Gastrocnemius medialis (tissue), 4 donors: ENCODE measurements around the gene ARHGAP9. TPM values are rescaled to one million over a fixed set of nuclear protein-coding genes. Genes with fewer than 3 reads are reported as not detected.
A peak's percentile ranks its signal among the peaks of the same experiment; 100 is the strongest.

Source experiments
- ATAC-seq, 2 donors: fragments of 150-250 bp; one replicate each; pipeline ENCODE4 v1.9.1; 2016
- DNase-seq, 2 donors: peaks; one replicate each; pipeline ENCODE4 v3.0.0-alpha.2; 2019
- H3K27ac ChIP-seq, 4 donors: fragments of 200-600 bp; sonication (generic); 1 replicate in 1 of 4; 2 replicates in 3 of 4; pipeline ENCODE4 v1.5.1; 2016 to 2018; ENCODE audit warnings: mild to moderate bottlenecking in 2 of 4, moderate library complexity in 1 of 4
- H3K27me3 ChIP-seq, 3 donors: fragments of 200-600 bp; sonication (generic) in 2 of 3; 1 replicate in 1 of 3; 2 replicates in 2 of 3; pipeline versions ENCODE4 v1.5.1 to v1.6.0; 2016 to 2019; ENCODE audit warnings: mild to moderate bottlenecking in 1 of 3, moderate library complexity in 1 of 3
- H3K36me3 ChIP-seq, 2 donors: fragments of 200-600 bp; sonication (generic) in 1 of 2; one replicate each; pipeline ENCODE4 v1.5.1; 2017 to 2018
- H3K4me1 ChIP-seq, 2 donors: fragments of 200-600 bp; sonication (generic) in 1 of 2; one replicate each; pipeline ENCODE4 v1.5.1; 2016 to 2017; ENCODE audit warnings: mild to moderate bottlenecking in 2 of 2
- H3K4me3 ChIP-seq, 4 donors: fragments of 200-600 bp; sonication (generic) in 3 of 4; 1 replicate in 1 of 4; 2 replicates in 3 of 4; pipeline ENCODE4 v1.5.1; 2016 to 2019; ENCODE audit warnings: mild to moderate bottlenecking in 2 of 4
- H3K9me3 ChIP-seq, 3 donors: fragments of 200-600 bp; sonication (generic) in 2 of 3; 1 replicate in 1 of 3; 2 replicates in 2 of 3; pipeline ENCODE4 v1.5.1; 2016 to 2019
- CTCF ChIP-seq, 5 experiments: fragments of 450-650 bp in 3 of 5; fragments of 200-600 bp in 2 of 5; sonication (generic) in 2 of 5; IDR thresholded peaks in 4 of 5; conservative IDR thresholded peaks in 1 of 5; 1 replicate in 4 of 5; 2 replicates in 1 of 5; pipeline ENCODE4 v1.5.1; 2016 to 2019; ENCODE audit warnings: antibody characterized with exemption in 5 of 5, mild to moderate bottlenecking in 3 of 5, moderate library complexity in 3 of 5
- POLR2A ChIP-seq, 2 donors: fragments of 450-650 bp; IDR thresholded peaks; one replicate each; pipeline ENCODE4 v1.6.1; 2017; ENCODE audit warnings: antibody characterized with exemption in 2 of 2, mild to moderate bottlenecking in 2 of 2, moderate library complexity in 2 of 2
- in situ Hi-C, 4 donors: fragments of 200-750 bp; cut with MboI; loops; one replicate each; pipeline versions ENCODE4 v1.15.0 to v1.8.0; 2017; ENCODE audit warnings: low sequenced_read_pairs in 4 of 4
- intact Hi-C: fragments of 100-400 bp; cut with DNase I; formaldehyde crosslinking; loops from one replicate; pipeline ENCODE4 v1.15.1; 2023; ENCODE audit warnings: low total_unique reads
- total RNA-seq, 4 donors: library from RNA; depleted of rRNA; stranded (reverse); fragments of >200 nt; gene quantifications; one replicate each; pipeline versions ENCODE4 v1.1.0 to v1.2.3, GENCODE V29; 2016

ARHGAP9 gene
- total RNA-seq, 4 donors from 2014 or later: 2.7 to 5.1 (median 4.7) TPM

DNA sequence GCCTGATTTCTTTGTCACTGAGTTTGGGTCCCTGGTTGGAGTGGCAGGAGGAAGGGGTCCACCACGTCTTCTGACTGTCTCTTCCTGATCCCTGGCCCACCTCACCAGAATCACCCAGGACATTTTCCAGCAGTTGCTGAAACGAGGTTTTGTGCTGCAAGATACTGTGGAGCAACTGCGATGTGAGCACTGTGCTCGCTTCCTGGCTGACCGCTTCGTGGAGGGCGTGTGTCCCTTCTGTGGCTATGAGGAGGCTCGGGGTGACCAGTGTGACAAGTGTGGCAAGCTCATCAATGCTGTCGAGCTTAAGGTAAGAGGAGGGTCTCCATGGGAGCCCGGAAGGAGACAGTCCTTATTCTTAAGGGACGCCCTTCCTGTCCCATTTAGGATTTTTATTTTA lies 20.5 kb upstream of the ARHGAP9 start:
- Histone ChIP-seq H3K27me3 (no peaks in the 10 kb centered on the region), H3K36me3 (peaks cover 0 to 74% of the 10 kb centered on the region in 2 donors), H3K4me3 (no peak overlapping the region), H3K4me1 (no peaks in the 10 kb centered on the region), H3K27ac (no peak overlapping the region), H3K9me3 (no peaks in the 10 kb centered on the region)
- DNase-seq (no peak), ATAC-seq (no peak)
- intact Hi-C loops: no loop called here
- in situ Hi-C loops: loop anchor here in 1 of 4 donors (25.0 kb wide), 1 partner anchor 863 kb away; the partner anchor contains the start of genes ATP5F1B and BAZ2A
- no peak for TF ChIP-seq CTCF (IDR thresholded peaks at IDR 0.05 in 4 of 5, conservative IDR thresholded peaks at IDR 0.05 in 1 of 5)
- TF ChIP-seq POLR2A (IDR thresholded peaks at IDR 0.05): no peak

GRCh38 chr12:57498571-57498970 lies 18.9 kb upstream of the ARHGAP9 start:
- in situ Hi-C loops: no loop called here
- no peak for TF ChIP-seq CTCF (IDR thresholded peaks at IDR 0.05 in 4 of 5, conservative IDR thresholded peaks at IDR 0.05 in 1 of 5)
- TF ChIP-seq POLR2A (IDR thresholded peaks at IDR 0.05): no peak
- ATAC-seq: no peak
- no peaks in the 10 kb centered on the region for H3K9me3 ChIP-seq
- H3K36me3 ChIP-seq: peaks cover 0 to 58% of the 10 kb centered on the region in 2 donors
- no peak for DNase-seq
- no peaks in the 10 kb centered on the region for H3K4me1 ChIP-seq
- no peaks in the 10 kb centered on the region for H3K27me3 ChIP-seq
- no peak overlapping the region for H3K27ac ChIP-seq
- H3K4me3 ChIP-seq: no peak overlapping the region
- intact Hi-C loops: no loop called here

GRCh38 chr12:57498132-57498502 lies 18.5 kb upstream of the ARHGAP9 start:
- no peak for ATAC-seq
- no peak for TF ChIP-seq POLR2A (IDR thresholded peaks at IDR 0.05)
- TF ChIP-seq CTCF (IDR thresholded peaks at IDR 0.05 in 4 of 5, conservative IDR thresholded peaks at IDR 0.05 in 1 of 5): no peak
- H3K36me3 ChIP-seq: peaks cover 0 to 53% of the 10 kb centered on the region in 2 donors

DNA sequence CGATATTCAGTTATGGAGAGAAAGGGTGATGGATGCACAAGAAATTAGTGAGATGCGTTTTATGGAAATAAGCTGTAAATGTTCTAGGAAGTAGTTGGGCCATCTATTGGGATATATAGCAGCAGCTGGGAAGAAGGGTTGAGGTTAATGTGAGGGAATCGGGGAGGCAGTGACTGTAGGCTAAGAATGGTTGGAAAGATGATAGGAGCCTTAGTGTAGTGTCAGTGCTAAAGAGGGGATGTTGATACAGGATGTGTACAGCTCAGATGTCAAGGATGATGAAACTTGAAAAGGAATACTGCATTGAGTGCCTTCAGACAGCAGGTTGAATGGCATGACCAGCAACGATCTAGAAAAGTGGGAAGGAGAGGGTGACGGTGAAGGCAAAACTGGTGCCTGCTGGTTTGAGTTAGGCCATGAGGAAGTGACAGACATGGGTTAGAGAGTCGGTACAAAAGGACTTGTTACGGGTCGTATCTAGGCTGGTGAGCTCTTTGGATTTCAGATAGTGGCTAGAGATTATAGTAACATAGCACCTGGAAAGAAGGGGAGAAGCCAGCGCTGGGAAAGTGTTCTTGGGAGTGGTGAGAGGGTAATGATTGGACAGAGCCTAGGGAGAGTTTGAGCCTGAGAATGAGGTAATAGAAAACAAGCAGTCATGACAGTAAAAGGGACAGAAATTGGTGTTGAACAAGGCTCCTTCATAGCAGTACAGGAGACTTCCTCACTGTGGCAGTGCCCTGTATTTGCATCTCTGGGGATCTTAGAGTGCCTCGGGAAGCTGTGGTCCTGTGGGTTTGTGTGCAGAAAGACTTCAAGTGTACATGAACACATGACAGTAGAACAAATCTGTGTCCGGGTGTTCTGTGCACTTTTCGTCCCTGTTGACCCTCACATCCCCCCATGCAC lies 17.8 kb upstream of the ARHGAP9 start:
- intact Hi-C loops: no loop called here
- Histone ChIP-seq H3K4me3 (no peak overlapping the region), H3K27me3 (no peaks in the 10 kb centered on the region), H3K36me3 (peaks cover 0 to 52% of the 10 kb centered on the region in 2 donors), H3K9me3 (no peaks in the 10 kb centered on the region), H3K4me1 (no peaks in the 10 kb centered on the region), H3K27ac (no peak overlapping the region)
- no peak for TF ChIP-seq CTCF (IDR thresholded peaks at IDR 0.05 in 4 of 5, conservative IDR thresholded peaks at IDR 0.05 in 1 of 5)
- TF ChIP-seq POLR2A (IDR thresholded peaks at IDR 0.05): no peak
- ATAC-seq: peak; percentile 65 to 91
- in situ Hi-C loops: no loop called here
- no peak for DNase-seq

More at GRCh38 chr12:57498132-57498502, 18.5 kb upstream of the ARHGAP9 start:
- Histone ChIP-seq H3K4me3 (no peak overlapping the region), H3K4me1 (no peaks in the 10 kb centered on the region), H3K27me3 (no peaks in the 10 kb centered on the region), H3K9me3 (no peaks in the 10 kb centered on the region), H3K27ac (no peak overlapping the region)
- intact Hi-C loops: no loop called here
- in situ Hi-C loops: no loop called here
- no peak for DNase-seq
